Activated naive CD4-positive, alpha-beta T cell (primary cell): Measurements from ENCODE around the gene F8.
"Not testable (repeated sequence)": the region's sequence is repeated elsewhere in the genome, so short reads cannot be mapped to it uniquely, and the experiment has no call there.

Source experiments
- DNase-seq, 4 experiments: peaks; one replicate each; lab custom pipeline; 2025; lab: John Stamatoyannopoulos, UW

Gene F8

DNA sequence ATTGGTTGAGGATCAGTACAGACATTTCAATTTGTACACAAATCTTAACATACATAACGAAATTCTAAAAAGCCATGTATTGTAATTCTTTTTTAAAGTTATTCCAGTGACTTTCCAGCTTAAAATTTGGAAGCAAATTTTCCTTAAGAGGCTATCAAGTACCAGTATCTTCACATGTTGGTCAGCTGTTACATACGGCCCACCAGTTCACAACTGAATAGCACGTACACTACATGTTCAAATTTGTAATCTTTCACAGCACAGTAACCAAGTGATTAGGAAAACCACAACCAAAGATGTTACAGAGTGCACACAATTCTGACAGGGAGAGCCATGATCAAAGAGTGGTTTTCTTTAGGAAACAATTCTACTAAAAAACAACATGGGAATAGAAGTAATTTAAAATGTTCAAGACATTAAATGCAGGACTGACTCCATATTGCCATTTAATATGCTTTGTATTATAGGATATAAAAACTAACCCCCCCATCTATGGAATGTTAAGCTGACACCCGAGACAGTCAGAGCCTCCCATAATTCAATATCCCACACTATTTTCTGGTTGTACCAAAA, 206.1 kb downstream of the F8 start:
- DNase-seq = not testable (repeated sequence)

DNA sequence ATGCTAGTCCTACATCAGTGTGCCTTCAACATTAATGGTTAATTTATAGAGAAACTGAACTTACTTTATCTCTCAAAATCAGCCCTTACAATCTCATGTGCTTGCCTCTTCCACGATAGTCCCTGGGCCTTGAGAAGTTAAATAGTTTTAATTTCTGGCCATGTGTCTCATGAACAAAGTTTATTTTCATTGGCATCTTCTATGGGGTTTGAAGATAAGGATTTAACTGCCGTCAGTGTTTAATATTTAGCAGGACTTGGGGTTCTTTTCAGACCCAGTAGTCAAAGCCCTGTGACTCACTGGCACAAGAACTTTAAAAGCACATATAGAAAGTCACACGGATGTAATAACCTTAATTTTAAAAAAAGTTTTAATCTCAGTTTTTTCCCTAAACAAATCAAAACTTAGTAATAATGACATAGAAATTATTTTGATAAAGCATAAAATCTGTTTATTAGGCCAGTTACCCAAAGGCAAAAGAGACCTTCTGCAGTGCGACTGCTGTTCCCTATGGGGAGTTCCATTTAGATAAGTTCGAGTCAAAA, 207.2 kb downstream of the F8 start:
- DNase-seq = no peak

DNA sequence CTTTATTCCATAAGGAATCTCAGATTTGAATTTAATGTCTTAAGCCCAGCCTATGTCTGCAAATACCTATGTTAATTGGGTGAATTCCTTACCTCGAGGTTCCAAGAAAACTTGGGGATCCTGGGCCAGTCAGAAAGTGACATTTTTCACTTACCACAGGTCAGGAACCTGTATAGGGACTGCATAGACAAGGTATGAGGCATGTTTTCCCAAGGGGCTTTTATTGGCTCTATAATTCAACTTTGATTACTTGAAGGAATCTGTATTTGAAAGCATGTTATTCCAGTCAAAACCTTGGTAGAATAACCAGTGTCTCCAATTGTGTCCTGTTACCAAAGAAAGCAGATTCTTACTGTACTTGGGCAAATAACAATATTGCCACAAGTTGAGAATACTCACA, 208.7 kb downstream of the F8 start:
- no peak for DNase-seq

DNA sequence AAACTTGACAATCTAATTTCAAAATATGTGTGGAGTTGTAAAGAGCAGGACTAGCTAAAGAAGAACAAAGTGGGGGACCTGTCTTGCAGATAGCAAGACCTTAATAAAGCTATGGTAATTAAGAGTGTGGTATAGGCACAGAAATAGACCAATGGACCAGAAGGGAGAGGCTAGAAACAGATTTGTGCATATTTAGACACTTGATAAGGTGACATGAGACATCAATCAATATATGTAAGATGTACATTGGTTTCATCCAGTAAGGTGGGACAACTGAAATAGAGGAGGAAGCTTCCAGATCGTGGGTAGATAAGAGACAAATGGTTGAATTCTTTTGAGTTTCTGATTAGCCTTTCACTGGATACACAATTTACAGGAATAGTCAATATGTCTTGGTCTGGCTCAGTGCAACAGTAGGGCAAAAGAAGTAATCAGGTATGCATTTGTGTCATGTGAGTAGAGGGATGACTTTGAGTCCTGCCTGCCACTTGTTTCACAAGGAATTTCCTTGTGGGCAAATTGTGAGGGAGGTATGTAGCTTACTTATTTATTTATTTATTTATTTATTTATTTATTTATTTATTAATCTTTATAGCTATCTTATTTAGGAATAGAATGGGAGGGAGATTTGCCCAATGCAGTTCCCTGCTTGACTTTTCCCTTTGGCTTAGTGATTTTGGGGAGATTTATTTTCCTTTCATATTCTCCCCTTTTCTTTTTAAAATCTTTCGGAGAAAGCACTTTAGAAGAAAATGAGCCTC, 210.0 kb downstream of the F8 start:
- DNase-seq = no peak

DNA sequence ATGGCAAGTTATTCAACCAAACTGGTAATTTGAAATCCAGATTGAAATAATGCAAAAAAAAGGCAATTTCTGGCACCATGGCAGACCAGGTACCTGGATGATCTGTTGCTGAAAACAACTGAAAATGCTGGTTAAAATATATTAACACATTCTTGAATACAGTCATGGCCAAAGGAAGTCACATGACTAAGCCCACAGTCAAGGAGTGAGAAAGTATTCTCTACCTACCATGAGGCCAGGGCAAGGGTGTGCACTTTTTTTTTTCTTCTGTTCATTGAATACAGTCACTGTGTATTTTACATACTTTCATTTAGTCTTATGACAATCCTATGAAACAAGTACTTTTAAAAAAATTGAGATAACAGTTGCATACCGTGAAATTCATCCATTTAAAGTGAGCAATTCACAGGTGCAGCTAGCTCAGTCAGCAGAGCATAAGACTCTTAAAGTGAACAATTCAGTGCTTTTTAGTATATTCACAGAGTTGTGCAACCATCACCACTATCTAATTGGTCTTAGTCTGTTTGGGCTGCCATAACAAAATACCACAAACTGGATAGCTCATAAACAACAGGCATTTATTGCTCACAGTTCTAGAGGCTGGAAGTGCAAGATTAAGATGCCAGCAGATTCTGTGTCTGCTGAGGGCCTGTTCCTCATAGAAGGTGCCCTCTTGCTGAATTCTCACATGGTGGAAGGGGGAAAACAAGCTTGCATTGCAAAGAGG, 212.4 kb downstream of the F8 start:
- DNase-seq = no peak

DNA sequence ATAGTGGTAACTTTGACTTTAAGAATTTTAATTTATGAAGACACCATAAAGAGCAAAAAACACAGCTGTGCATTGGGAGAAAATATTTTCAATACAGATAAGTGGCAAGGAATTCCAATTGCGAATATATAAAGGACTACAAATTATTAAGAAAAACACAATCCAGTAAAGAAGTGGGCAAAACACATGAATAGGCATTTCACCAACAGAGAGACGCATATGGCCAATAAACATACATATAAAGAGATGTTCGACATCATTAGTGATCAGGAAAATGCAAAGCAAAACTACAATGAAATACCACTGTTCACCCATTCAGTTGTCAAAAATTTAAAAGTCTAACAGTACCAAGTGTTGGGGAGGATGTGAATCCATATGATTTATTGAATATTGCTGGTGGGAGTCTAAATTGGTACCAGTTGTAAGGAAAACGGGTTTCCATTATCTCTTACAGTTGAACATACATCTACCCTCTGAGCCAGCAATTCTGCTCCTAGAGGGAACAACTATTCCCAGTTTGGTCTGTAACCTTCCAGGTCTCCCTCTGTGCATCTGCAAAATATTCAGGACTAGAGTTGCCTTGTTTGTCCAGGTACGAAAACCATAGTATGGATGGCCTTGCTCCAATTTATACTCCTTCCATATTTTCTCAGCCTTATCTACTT, 215.6 kb downstream of the F8 start:
- DNase-seq = no peak

DNA sequence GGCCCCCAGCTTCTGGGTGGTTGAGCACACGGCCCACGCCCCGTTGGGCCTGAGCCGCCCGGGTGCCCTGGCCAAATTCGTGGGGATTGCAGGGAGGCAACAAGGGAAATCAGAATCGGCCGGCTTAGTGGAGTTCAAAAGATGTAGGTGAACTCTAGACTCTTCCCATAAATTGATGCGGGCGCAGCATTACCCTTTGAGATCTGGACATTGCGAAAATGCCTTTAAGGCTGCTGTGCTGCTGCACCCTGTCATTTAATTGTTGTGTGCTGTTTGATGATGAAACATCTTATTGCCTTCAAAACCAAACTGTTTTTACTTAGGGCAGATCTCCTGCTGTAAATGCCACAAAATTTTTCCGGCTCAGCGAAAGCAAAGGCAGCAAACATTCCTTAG, 216.8 kb downstream of the F8 start:
- DNase-seq = no peak

DNA sequence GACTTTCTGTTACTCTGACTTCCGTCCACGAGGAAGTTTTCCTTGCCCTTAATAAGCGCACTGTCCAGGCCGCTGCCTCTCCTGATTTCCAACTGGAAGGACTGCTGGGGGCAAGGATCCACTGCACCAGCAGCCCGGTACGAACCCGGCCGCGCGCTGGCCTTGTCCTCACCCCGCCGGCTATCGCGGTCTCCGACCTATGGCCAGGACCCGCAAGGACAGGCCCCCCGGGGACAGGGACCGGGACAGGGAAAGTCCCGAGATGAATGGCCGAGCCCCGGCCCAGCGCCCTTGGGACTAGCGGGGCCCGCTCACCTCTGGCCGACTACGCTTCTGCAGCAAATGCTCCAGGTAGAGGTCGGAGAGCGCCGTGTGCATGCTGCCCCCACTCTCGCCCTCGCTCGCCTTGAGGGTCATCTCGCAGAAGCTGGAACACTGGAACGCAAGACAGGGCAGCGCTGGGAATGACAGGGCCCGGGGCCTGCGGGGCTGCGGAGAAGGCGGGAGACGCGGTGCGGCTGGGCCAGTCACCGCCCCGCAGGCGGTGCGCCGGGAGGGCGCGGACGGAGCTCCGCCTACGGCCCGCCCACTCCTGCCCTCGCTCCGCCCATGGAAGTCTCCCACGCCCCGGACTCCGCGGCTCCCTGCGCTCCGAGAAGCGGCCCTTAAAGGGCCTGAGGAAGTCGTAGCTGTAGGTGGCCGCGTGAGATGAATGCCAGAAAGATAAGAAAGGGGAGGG, 217.4 kb downstream of the F8 start, which contains the start of gene MPP1:
Gene MPP1 (minus strand): TSS at position 529 of the 739 bp plus-strand sequence. CDS start 112 bp downstream, at position 417.
- peak in 3 of 4 experiments; percentile 20 to 65 (median 44) for DNase-seq

DNA sequence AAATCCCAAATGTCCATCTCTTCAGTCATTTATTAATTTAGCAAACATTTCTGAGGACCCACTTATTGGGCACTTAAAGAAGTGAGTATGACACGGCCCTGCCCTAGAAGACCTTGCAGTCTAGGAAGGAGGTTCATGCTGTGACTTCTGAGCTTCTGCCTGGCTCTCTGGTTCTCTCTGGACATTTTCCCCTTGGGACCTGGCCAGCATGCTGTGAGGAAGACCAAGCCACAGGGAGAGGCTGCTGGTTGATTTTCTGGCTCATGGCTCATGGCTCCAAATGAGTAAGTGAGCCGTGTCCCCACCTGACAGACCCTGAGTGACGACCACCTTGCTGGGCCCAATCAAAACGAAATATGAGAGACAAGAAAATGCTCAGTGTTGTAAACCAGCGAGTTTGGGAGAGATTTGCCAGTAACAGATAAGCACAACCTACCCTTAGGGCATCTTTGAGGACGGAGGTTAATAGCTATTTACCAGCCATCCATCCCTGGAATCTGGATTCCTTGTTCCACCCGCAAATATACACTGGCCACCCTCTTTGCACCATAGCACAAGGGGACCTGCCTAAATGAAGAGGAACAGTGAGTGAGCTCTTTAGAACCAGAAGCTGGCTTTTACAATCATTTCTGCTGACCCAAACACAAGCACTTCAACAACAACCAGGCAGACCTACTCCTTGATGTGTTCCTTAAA, 218.1 kb downstream of the F8 start:
- DNase-seq = no peak

DNA sequence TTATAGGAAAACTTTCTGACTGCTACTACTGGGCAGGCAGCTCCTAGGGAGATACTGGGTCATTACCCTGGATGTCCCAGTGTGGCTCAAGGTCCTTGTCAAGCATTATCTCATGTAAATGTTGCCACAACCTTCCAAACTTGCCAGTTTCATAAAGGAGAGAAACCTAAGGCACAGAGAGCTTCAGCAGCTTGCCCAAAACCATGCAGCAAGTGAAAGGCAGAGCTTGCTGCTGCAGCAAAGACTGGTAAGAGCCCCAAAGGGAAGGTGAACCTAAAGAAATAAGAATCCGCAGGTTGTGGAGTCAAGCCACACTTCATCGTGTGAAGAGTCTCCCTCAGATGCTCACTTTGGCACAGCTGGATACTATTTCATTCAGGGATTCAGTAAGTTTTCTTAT, 219.6 kb downstream of the F8 start:
- DNase-seq = no peak

DNA sequence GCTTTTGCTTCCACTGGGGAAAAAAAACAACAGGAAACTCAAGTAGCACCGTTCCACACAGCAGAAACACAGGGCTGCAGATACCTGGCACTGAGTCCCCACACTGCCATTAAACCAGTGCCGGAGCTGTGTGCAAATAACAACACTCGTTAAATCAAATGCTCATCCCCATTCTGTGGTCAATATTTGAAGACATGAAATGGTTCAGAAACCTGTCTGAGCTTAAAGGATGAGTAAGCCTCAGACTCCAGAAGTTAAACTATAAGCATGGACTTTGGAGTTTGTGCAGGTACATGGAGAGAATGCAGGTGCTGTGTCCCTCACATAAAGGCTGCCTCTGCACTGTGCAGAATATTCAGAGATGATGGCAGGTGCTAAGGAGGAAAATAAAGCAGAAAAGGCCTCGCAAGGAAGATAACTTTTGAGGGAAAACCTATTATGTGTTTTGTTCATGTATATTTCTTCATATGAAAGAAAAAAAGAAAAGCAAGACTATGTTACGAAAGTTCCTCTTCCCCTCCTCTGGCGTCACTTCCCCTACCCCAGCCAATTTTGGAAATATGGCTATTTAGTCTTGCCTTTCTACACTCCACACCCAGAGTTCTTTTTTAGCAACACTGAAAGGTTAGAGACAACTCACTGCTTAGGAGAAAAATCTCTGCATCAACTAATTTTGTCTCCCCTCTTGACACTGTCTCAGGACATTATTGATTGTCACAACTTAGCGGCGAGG, 221.9 kb downstream of the F8 start:
- no peak for DNase-seq

DNA sequence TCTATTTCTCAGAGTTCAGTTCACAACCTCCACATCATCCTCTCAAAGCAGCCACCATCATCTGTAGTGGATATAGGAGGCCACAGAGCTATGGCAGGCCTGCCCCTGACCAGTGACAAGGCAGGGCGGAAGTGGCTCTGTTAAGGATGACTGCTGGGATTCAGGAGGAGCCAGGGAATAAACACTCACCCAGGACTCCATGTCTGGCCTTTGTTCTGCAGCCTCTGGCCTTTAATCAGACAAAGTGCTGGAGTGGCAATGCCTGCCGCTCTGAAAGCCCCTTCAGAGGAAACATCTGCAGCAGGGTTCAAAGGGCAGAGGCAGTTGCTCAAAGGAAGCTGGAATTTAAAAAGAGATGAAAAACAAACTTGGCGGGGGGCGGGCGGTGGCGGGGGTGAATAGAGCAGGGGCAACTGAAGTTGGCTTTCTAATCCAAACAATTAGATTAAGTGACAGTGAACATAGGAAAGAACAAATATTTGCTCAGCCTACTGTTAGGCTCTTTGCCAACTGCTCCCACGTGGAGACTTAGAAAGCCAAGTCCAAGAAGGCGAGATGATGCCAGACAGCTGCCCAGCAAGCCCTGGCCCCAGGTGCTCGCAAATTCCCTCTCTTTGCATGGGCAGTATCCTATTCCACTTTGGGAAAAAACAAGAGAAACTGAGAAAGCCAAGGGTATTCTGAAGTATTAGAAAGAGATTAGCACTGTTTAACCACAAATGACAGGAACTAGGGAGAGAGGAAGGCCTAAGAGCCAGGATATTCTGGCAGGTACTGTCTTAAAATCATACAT, 222.8 kb downstream of the F8 start:
- no peak for DNase-seq

DNA sequence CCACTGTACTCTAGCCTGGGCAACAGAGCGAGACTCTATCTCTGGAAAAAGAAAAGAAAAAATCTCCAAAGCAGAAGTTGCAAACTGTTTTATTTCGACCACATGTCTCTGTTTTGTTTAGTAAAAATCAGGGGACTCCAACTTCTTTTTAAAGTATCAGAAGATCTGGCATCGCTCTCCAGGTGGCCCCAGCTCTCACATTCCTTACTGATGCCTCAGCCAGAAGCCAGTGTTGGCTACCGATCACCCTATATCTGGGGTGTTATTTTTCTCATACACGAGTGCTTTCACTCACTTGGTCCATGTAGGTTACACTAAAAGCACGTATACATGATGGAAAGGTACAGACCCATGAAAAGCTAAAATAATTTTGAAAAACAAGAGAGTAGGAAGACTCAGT, 225.5 kb downstream of the F8 start:
- DNase-seq = no peak

DNA sequence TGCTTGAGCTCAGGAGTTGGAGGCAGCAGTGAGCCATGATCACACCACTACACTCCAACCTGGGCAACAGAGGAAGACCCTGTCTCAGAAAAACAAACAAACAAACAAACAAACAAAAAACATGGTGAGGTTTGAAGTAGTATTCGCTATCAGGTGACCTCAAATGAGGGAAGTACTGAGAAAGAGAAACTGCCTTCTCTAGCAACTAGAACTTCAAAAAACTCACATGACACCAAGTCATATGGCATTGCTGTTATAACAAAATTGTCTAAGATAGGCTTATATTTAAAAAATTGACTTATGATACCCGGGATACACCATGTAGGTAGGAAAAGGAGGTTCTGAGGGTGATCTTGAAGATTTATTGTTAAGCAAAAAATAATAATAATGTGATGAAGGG, 227.5 kb downstream of the F8 start:
- no peak for DNase-seq

DNA sequence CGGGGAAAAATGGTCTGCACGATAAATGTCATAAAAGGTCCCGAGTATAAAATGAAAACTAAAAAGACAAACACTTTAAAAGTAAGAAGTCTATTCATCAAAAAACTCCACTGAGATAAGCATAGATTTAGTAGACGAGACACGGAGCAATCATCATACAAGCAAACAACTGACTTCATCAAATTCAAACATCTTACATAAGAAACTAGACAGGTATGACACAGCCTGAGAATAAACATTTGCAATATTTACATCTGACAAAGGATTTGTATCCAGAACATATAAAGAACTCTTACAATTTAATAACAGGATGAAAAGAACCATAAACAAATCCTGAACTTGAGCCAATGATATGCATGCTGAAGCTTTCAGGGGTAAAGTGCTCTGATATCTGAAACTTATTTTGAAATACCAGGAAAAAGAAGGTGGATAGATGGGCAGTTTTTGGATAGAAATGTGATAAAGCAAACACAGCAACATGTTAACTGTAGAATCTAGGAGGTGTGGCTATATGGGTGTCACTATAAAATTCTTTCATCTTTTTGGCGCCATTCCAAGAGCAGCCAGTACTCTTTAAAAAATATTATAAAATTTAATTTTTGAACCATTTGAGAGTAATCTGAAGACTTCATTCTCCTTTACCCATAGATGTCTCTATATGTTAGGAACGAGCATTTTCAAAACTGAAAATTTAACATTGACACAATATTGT, 229.3 kb downstream of the F8 start:
- DNase-seq = no peak

DNA sequence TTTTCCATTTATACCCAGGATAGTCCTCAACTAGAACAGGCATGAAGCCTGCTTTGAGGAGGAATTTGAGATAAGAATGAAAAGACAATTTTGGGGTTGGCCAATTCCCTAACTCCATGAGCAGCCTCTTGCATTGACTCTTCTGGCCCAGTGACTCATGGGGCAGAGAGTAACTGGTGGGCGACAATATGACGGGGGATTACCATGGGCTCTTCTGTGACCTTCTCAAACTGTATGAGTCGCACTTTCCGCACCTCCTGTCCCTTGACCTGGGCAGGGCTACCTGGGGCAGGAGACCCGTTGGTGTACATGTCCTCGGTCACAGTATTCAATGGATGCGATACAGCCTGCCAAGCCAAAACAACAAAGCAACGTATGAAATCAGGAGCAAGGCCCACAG, 230.6 kb downstream of the F8 start:
- no peak for DNase-seq

DNA sequence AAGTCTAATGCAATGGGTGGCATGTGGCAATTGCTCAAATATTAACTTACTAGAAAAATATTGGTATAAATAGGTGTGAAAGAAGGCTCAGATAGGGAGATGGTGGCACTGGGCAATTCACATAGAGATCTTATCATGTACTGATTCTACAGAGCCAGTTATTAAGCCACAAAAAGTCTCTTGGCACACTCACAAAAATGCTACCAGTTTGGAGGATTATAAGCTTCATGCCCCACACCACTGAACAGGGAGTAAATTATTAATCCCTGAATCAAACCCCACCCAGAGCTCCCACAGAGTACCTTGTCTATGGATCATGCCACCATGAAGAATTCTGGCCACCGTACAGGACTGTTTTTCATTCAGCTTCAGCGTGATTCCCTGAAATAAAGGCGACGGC, 231.1 kb downstream of the F8 start:
- no peak for DNase-seq
